Measurements from ENCODE around the gene SLC25A22.

SLC25A22 gene

DNA sequence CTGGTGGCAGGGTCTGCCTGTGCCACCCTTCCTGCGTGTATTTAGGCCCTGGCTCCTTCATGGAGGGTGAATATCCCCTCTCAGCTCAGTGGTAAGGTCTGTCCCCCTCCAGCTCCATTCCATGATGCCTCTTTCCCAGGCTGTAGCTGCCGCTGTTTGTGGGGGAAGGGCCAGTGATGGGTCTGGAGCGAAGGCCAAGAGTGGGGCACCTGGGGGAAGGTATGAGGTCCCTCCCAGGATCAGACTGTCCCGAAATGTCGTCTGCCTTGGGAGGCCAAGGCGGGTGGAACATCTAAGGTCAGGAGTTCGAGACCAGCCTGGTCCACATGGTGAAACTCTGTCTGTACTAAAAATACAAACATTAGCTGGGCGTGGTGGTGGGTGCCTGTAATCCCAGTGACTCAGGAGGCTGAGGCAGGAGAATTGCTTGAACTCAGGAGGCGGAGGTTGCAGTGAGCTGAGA, 35.8 kb upstream of the SLC25A22 start:
- no peak for DNase-seq

DNA sequence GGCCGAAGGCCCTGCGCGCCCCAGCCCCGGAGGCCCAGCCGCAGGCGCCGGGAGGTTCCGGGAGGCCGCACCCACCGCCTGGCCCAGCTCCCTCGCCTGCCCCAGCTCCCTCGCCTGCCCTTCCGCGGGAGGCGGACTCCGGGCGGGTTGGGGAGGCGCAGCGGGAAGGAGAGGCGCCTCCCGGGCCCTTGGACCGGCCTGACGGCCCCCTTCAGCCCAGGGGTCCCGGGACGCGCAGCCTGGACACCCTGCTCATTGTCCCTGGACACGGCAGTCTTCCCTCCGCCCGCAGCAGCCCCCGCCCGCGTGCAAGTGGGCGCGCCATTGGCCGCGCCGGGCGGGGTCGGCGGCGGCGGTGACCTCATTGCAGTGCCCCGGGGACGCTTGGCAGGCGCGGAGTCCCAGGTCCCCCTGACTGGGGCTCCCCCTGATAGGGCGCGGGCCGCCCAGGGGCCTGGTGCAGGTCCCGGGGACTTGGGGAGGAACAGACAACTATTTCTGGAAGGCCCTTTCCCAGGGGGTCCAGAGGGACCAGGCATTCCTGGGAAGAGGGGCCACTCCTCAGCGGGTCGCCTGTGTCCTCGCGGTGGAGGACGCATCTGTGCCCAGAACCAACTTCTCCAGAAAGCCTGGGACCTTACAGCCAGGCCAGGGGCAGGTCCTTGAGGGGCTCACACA, 35.2 kb upstream of the SLC25A22 start:
- DNase-seq: no peak

- peak; percentile 44 for DNase-seq
Measured at GRCh38 chr11:832529-833113, 34.5 kb upstream of the SLC25A22 start, which contains the start of gene CD151. CD151 (plus strand) TSS chr11:832952; CDS start chr11:836070, 3,118 bp downstream.

DNA sequence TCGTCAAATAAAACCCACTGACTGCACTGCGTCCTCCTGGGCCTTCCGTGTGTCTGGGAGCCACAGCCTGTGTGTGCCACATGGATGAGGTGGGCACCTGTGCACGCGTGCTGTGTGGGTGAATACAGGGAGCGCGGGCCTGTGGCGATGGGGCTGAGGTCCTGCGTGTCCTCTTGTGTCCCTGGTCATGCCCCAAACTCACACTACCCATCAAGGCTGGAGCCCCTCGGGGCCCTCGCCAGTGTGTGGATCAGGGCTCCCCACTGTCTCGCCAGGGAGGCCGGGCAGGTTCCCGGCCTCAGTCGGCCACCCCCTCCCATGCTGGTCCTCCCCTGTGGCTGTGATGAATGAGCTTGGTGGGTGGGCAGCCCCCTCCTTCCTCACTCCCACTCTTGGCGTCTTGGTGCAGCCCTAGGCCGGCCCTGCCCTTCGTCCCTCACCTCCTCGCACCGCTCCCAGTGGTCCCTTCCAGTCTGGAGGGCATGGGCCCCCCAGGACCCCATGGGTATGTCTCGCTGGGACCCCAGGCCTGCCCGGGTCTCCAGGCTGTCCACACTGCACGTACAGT, 34.0 kb upstream of the SLC25A22 start:
- no peak for DNase-seq

GRCh38 chr11:831118-831864, 33.2 kb upstream of the SLC25A22 start:
- DNase-seq: no peak

GRCh38 chr11:830295-831117, 32.4 kb upstream of the SLC25A22 start:
- DNase-seq: no peak

DNA sequence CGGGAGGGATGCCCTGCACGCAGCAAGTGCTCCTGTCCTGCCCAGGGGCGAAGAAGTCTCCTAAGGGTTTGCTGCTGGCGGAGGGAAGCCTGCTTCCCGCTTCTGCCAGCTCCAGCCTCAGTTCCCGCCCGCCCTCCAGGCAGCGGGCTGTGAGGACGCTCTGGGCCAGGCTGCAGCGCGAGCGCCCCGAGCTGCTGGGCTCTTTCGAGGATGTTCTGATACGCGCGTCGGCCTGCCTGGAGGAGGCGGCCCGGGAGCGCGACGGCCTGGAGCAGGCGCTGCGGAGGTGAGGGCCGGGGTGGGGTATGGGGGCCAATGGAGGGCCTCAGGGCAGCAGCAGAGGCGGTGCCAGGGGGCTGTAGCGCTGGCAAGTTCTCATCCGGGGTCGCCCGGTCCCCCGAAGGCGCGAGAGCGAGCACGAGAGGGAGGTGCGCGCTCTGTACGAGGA, 31.8 kb upstream of the SLC25A22 start:
- no peak for DNase-seq

DNA sequence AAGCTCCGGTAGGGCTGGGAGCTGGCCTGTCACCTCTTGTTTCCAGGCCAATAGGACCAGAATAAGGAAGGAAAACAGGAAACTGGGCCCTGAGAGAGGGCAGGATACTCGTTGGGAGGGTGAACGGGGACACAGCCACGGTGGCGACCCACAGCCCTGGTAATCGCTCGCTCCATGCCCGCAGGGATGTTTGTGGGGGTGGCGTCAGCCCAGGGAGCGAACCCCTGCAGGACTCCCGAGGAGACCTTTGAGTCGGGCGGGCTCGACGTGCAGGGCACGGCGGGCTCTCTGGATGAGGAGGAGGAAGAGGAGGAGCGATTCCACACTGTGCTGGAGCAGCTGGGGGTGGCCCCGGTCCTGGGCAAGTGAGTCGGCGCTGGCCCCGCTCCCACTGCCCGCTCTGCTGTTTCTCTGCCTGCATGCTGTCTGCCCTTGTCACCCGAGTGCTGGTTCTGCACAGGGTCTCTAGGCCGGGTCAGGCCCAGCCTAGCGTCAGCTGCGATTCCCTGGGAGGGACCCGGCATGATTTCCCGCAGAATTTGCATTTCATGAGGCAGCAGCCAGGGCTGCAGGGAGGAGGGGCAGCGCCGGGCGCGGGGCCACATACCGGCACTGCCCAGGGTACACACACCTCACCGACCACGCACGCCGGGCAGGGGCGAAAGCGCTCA, 31.2 kb upstream of the SLC25A22 start:
- no peak for DNase-seq

GRCh38 chr11:828506-829175, 30.6 kb upstream of the SLC25A22 start:
- DNase-seq: peak; percentile 42

GRCh38 chr11:827897-828192, 29.8 kb upstream of the SLC25A22 start, which contains the start of gene CRACR2B:
CRACR2B (plus strand) TSS chr11:827919; CDS start chr11:828608, 689 bp downstream.
- DNase-seq: no peak

DNA sequence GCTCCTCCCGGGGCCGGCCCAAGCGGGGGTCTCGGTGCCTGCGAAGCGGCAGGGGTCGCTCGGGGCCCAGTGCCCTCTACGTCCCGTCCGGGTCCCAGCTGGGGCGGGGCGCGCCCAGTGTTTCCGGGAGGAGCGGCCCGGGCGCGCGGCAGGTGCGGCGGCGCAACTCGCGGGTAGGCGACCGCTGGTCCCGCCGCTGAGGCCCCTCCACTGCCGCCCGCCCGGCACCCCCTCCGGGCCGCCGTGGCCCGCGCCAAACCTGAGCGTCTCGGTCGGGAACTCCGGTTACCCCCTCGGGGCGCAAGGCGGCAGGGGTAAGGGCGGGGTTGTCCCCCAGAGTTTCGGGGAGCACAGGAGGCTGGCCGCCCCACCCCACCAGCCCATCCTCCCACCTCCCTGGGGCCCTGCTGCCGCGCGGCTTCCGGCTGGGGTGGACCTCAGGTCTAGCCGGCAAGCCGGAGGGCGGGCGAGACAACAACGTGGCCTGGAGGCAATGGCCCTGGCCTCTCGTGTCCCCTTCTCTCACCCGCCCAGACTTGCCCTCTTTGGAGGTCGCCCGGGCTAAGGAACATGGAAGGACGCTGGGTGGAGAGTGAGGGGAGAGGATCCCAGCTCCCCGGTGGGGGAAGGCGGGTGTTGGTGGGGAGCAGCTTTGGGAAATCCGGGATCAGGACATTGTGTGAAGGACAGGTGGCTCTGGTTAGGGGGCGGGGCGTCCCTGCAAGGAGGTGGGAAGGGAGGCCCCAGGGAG, 29.2 kb upstream of the SLC25A22 start:
- no peak for DNase-seq

GRCh38 chr11:826836-827145, 28.7 kb upstream of the SLC25A22 start:
- no peak for DNase-seq

- no peak for DNase-seq
Measured at GRCh38 chr11:826227-826621, 28.1 kb upstream of the SLC25A22 start.

DNA sequence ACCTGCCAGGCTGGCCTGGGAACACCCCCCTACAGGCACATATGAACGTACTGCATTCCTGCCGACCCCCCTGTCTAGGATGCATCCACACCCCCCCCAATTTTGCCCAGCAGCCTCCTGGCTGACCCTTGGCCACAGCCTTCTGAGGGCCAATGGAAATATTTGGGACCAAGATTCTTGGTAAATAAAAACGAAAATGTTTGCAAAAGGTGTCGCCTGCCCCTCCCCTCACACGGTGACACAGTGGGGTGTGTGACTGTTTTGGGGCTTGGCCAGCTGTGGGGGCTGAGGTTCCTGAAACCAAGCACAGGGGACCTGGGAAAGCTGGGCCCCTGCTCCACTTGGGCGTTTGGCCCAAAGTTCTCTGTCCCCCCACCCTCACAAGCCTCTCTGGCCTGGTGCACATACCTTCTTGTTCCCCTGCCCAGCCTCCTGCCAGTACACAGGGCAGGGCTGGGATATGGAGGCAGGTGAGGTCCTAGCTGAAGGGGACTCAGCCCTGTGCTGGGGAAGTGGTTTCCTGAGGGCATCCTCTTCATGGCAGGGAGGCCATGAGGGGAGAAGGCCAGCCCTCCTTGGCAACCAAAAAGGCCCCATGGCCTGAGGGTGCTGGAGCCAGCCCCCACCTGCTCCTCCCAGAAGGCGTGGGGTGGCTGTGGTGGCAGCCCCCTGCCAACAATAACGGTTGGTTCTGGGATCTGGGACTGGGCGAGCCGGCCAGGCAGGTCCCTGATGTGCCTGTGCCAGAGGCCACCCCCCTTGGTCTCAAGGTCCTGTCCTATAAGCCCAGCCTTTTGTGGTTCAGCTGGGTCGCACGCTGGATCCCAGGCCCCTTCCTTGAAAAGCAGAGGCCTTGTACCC, 27.5 kb upstream of the SLC25A22 start:
- no peak for DNase-seq

- no peak for DNase-seq
Measured at GRCh38 chr11:824942-825341, 26.9 kb upstream of the SLC25A22 start.

- DNase-seq: no peak
Measured at GRCh38 chr11:824292-824880, 26.3 kb upstream of the SLC25A22 start.

DNA sequence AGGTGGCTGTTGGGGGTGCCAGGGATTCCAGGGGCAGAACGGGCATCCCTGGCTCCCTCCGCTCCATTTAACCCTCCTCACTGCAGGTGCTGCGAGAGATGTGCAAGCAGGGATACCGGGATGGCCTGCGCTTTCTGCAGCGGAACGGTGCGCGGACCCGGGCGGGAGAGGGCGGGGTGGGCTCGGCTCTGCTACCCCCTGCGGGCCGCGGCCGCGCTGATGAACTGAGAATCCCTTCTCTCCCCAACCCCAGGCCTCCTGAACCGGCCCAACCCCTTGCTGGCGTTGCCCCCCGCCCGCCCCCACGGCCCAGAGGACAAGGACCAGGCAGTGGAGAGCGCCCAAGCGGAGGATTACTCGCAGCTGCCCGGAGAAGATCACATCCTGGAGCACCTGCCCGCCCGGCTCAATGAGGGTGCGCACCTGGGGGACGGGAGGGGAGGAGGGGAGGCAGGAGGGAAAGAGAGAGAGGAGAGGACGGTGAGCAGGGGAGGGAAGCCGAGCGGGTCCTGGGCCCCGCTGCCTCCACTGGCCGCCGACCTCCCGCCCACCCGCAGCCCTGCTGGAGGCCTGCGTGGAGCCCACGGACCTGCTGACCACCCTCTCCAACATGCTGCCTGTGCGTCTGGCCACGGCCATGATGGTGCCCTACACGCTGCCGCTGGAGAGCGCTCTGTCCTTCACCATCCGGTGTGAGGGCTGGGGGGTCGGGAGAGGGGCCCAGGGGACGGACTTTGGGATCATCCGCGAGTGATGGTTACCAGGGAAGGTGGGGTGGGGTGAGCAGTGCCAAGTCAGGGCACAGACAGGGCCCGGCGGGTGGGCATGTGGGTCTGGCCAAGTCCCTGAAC, 25.6 kb upstream of the SLC25A22 start:
- DNase-seq: no peak

GRCh38 chr11:821512-822371, 23.7 kb upstream of the SLC25A22 start:
- DNase-seq: no peak

Data from GDM1 (cell line).